ENCODE data around the gene ANKRD31.

Gene ANKRD31

GRCh38 chr5:75037106-75037505 is 199.6 kb downstream of the ANKRD31 start:
- peak; percentile 24 for DNase-seq (ENCODE audit: low read depth)

DNA sequence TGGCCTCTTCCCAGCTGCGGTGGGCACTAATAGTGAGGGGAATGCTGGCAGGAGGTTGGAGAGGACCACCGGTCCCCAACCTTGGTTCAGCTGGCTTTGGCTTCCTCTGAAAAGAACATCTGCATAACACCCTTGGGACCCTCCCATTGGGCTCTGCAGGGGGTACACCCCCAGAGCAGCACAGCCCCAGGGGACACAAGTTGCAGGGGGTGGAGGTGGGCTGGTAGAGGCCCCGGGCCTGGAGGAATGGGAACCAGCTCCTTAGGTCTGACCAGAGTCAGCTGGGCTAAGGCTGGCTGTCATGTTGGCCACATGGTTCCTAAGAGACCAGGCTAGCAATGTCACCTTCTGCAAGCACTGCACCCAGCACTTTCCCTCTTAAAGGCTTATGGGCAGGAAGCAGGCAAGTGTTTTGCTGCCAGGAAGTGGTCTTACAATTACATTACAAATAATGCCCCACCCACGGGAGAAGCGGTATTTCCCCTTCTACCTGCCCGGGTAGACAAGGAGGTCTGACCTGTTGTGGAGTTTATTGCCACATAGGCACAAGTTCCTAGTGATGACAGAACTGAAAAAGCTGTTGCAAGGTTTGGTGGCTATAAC is 202.4 kb downstream of the ANKRD31 start:
- DNase-seq (ENCODE audit: low read depth): no peak

GRCh38 chr5:75031366-75031765 is 205.3 kb downstream of the ANKRD31 start:
- no peak for DNase-seq (ENCODE audit: low read depth)

- no peak for DNase-seq (ENCODE audit: low read depth)
These were observed 208.6 kb downstream of the ANKRD31 start for GRCh38 chr5:75028090-75028489.

- DNase-seq (ENCODE audit: low read depth): no peak
These were observed 213.1 kb downstream of the ANKRD31 start for GRCh38 chr5:75023368-75024159.

DNA sequence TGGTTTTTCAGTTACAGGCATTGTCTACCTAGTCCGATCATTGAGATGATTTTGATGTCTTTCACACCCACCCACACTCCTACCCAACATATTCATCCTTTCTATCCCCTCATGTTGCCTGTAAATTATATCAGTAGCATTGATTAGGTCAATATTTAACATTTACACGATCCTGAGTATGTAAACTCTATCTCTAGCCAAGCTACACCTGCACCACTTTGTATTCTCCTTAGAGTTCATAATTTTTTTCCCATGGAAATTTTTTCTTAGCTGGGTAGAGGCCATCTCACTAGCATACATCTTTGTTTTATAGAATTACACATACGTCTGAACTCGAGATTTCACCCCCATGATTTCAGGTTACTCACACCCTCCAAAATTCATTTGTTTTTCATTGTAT is 214.9 kb downstream of the ANKRD31 start:
- no peak for DNase-seq (ENCODE audit: low read depth)

GRCh38 chr5:75021219-75021618 is 215.5 kb downstream of the ANKRD31 start:
- no peak for DNase-seq (ENCODE audit: low read depth)

DNA sequence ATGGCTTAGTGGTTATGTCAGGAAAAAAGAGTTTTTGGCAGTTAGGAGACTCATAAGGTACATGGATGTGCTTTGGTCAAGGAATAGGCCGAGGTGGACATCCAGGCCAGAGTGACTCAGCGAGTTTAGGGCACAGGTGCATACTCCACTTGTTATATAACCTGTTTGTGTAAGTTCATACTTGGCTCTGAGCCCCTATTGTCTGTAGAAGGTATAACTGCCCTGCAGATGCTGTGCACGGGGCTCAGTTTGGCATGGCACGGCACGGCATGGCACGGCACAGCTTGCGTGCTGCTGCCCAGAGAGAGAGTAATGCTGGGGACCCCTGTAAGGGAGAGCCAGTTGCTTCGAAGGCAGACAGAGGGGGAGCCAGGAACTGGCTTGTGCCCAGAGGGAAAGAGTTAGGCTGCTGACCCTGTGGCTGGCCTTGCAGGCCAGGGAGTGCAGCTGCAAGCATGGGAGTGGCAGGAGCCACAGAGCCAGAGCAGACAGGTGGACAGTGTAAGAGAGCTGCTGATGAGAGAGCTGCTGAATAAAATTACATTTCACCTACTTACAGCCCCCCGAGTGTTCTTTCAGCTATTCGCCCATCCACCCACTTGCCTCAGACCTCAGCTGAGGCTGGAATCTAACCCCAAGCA is 216.5 kb downstream of the ANKRD31 start:
- no peak for DNase-seq (ENCODE audit: low read depth)

- no peak for DNase-seq (ENCODE audit: low read depth)
These were observed 217.7 kb downstream of the ANKRD31 start for GRCh38 chr5:75018805-75019587.

All from activated T-cell treated with anti-CD3 and anti-CD28 coated beads for 48 hours (primary cell).